HG03039 (cell line): ENCODE data around the gene PRKCA.

ENCODE experiments used
- ATAC-seq: cut with Tn5 transposase; IDR thresholded peaks from one replicate; pipeline ENCODE4 v1.9.1; 2021; ENCODE audit warnings: mild to moderate bottlenecking, moderate library complexity; ENCODE audit not compliant: unreplicated experiment

PRKCA gene

GRCh38 chr17:66664336-66664735, 361.9 kb downstream of the PRKCA start:
- no peak for ATAC-seq

DNA sequence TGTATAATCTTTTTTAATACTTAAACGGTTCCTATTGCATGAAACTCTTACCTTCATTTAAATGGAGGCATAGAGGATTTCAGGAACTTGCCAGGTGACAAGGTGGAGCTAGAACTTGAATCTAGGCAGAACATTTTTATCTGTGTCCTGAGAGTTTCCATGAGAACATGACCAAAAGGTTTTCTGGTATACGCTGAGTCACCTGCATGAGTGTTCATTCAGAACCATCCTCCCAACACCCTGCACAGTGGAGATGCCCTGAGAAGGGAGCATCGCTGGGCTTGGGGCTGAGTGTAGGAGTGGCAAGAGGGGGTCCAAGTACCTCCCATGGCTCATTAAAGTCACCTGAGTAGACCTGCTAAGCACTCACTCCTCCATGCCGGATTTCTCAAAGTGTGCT, 362.8 kb downstream of the PRKCA start:
- no peak for ATAC-seq

GRCh38 chr17:66667090-66667489, 364.7 kb downstream of the PRKCA start:
- ATAC-seq: no peak

DNA sequence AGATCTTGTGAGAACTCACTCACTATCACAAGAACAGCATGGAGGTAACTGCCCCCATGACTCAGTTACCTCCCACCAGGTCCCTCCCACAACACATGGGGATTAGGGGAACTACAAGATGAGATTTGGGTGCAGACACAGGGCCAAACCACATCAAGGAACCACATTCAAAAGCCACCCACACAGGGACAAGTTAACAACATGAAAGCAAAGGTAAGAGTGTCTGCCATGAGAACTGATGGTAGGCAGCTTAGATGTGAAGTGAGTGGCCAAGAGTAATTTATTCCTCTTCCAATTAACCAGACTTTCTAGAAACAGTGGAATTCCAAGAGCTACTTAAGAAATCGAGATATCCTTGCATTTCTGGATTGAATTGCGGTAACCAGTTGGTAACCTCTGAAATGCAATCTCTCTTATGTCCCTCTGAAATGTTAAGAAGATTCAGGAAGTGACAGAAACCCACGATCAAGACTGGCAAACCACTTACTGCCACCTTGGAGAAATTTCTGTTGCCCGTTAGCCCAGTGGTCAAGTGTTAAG, 365.1 kb downstream of the PRKCA start:
- no peak for ATAC-seq

- ATAC-seq: no peak
Measured at GRCh38 chr17:66670206-66670605, 367.8 kb downstream of the PRKCA start.

DNA sequence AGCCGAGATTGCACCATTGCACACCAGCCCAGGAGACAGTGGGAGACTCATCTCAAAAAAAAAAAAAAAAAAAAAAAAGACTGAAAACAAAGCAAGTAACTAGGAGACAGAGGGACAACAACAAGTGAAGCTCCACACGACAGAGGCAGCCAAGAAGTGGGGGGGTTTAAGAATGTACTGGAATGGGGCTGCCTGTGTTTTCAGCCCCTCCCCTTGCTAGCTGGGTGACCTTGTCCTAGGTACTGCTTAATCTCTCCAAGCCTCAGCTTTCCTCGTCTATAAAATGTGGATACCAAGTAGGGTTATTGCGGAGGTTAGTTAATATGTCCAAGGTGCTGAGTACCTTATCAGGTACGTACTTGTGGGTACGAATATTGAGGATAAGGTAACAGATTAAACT, 368.7 kb downstream of the PRKCA start:
- no peak for ATAC-seq

- no peak for ATAC-seq
Measured at GRCh38 chr17:66673668-66674276, 371.4 kb downstream of the PRKCA start.

DNA sequence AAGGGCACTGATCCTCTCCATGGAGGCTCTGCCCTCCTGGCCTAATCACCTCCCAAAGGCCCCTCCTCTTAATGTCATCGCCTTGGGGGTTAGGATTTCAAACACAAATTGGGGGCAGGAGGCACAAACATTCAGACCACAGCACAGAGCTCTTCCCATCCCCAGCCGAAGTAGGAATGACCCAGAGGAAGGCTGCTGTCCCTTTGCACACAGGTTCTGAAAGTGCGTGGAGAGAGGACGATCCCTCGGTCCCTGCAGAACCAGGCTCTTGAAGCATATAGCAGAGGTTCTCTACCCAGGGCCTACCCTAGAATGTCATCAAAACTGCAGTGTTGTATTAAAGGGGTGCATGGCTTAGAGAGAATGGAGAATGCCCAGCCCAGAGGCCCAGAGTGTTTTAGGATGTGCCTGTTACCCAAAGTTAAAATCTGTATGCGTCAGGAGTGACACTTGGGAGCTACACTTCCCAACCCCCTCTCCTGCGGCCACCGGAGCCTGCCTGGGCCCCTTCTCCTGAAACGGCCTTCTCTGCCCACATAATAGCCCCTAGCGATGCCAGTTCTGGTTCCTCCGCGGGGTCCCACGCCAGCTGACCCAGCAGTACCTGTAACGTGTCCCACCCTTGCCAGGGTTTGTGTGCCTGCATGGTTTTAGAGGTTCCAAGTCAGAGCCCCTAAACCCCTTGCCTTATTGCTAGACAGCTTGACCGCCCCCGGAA, 373.0 kb downstream of the PRKCA start:
- no peak for ATAC-seq

GRCh38 chr17:66675991-66676371, 373.6 kb downstream of the PRKCA start:
- no peak for ATAC-seq

- ATAC-seq: no peak
Measured at GRCh38 chr17:66676421-66676820, 374.0 kb downstream of the PRKCA start.

- no peak for ATAC-seq
Measured at GRCh38 chr17:66677201-66677981, 375.0 kb downstream of the PRKCA start.

DNA sequence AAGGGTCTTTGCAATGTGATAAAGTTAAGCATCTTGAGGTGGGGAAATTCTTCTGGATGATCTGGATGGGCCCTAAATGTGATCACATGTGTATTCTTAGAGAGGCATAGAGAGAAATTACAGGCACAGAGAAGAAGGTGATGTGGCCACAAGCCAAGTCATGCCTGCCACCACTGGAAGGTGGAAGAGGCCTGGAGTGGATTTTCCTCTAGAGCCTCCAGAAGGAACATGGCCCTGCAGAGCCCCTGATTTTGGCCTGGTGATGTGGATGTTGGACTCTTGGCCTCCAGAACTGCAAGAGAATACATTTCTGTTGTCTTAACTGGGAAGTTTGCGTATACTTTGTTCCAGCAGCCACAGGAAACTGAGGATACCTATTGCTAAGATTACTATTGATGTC, 375.6 kb downstream of the PRKCA start:
- ATAC-seq: no peak

GRCh38 chr17:66678827-66679226, 376.4 kb downstream of the PRKCA start:
- no peak for ATAC-seq

DNA sequence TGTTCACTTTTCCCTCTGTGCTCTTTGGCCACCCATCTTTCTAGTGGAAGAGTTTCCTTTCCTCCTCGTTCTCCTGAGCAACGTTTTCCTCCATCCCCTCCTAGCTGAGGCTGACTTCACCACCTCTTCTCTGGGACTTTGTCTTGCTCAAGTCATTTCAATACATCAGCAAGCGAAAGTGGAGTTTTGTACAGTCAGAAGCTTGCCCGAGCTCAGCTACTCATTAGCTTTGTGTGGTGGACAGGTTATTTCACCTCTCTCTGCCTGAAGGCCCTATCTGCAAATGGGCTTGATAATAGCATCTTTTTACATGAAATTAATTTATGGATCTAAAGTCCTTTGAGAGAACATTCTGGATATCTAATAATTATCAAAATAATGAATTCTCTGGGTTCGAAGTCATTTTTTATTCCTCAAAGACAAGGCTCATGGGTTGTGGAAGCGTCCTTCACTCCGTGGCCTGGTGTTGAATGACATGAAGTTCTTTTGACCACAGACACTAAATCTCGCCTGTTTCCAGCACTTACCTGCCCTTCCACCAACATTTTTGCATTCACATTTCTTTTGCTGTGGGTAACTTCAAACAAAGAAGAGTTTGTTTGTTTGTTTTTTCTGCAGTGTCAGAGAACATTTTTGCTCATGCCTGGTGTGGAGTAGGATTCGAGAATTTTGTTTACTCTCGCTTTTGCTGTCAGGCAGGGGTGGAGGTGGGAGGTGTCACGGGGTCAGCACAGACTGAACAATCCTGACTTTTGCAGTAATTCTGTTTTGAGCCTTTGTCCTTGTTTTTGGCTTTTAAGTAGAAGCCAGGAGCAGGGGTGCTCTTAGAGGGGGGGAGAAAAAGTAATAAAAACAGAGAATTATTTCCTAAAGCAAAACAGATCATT, 377.5 kb downstream of the PRKCA start:
- no peak for ATAC-seq

- no peak for ATAC-seq
Measured at GRCh38 chr17:66682283-66682682, 379.9 kb downstream of the PRKCA start.

DNA sequence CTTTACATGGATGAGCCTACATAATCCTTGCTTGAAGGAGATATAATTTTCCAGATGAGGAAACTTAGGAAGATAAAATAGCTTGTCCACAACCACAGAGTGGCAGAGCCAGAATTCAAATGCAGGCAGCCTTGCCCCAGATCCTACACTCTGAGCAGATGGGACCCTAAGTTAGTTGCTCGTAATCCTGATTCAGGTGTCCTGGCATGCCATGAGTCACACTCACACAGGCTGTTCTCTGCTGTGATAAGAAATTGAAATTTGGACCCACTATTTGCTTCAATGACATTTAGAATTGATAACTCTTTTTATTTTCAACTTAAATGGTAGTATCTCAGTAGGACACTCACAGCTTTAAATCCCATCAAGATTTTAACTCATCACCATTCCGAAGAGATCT, 381.8 kb downstream of the PRKCA start:
- no peak for ATAC-seq

DNA sequence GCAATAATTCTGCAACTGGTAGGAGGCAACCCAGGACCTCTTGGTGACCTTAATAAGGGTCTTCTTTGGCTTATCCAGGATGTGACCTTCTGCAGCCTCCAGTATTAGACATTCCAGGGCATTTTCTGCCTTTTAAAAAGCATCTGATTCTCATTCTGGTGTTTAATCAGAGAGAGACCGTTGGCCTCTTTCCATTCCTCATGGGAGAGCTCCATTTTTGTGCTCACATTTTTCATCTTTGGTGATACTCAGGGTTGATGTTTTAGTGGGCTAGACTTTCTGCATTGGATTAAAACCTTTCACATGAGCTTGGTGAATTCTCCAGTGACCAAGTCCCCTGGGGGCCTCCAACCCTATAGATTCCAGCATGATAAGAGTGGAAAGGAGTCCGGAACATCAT, 382.3 kb downstream of the PRKCA start:
- no peak for ATAC-seq

DNA sequence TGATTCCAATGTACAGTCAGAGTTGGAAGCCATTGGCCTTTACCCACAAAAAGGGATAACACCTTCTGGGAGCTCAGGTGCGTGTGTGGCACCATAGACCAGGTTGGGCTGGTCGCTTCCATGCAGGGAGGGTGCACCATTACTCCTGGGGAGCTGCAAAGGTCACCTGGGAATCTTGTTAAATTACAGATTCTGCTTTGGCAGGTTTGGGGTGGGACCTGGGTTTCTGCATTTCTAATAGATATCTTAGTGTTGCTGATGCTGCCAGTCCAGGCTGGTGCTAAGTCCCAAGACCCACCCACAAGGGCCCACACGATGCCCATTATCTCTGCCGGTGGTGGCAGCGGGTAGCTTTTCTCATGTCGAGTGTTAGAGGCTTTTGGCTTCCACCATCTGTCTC, 384.2 kb downstream of the PRKCA start:
- ATAC-seq: no peak

DNA sequence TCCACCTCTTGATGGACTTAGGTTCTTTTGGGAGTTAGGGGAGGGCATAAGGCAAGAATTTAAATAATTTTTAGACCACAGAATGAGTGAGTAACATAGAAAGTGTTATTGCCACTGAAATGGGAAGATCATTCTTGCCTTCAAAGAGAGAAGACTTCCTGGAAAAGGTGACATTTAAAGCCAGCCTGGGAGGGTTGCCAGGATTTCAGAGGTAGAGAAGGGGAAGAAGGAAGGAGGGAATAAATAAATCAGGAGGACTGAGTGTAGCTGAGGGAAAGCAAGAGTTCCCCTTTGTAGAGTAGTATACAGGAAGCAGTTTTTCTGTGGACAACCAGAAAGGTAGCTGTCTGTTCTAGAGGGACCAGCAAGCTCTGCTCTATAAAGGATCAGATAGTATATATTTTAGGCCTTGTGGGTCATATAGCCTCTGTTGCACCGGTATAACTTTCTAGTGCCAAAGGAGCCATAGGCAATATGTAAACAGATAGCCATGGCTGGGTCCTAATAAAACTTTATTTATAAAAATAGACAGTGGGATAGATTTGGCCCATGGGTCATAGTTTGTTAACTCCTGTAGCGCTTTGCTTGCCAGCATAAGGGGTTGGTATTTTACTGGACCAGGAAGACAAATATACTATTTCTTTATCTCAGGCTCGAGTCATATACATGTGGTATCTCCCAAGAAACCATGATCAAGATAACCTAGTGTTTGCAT, 385.3 kb downstream of the PRKCA start:
- ATAC-seq: no peak

DNA sequence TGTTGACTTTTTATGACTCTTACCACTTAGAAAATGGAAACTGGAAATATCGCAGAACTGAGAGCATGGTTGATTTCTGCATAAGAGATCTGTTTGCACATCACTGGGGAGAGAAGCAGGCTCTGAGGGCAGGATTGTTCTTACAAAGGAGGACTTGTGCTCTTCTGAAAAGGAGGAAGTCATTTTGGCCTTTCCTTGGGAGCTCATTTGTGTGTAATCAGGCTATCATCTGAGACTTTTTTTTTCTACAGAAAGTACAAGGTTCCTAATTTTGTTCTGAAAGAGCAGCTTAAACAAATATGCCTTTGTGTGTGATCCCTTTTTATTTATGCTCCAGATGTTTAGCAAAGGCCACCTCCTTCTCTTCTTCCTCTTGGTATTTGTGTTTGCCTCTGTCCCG, 386.8 kb downstream of the PRKCA start:
- no peak for ATAC-seq
